HEK293T (cell line): ENCODE measurements around the gene SPACA6.

Experiments
- BHLHE40 ChIP-seq: fragments of 450-650 bp; IDR thresholded peaks from 2 replicates; pipeline ENCODE4 v1.6.1; 2016; ENCODE audit warnings: mild to moderate bottlenecking, moderate library complexity, borderline replicate concordance
- CTBP1 ChIP-seq: fragments of 450-650 bp; IDR thresholded peaks from 2 replicates; pipeline ENCODE4 v1.6.1; 2016; ENCODE audit warnings: borderline replicate concordance
- HDGF ChIP-seq: fragments of 450-650 bp; IDR thresholded peaks from 2 replicates; pipeline ENCODE4 v1.6.1; 2017; ENCODE audit warnings: antibody characterized with exemption, borderline replicate concordance
- NFRKB ChIP-seq: fragments of 450-650 bp; IDR thresholded peaks from 2 replicates; pipeline ENCODE4 v1.6.1; 2016; ENCODE audit warnings: mild to moderate bottlenecking, moderate library complexity
- ZNF384 ChIP-seq: fragments of 450-650 bp; IDR thresholded peaks from 2 replicates; pipeline ENCODE4 v1.6.1; 2016

DNA sequence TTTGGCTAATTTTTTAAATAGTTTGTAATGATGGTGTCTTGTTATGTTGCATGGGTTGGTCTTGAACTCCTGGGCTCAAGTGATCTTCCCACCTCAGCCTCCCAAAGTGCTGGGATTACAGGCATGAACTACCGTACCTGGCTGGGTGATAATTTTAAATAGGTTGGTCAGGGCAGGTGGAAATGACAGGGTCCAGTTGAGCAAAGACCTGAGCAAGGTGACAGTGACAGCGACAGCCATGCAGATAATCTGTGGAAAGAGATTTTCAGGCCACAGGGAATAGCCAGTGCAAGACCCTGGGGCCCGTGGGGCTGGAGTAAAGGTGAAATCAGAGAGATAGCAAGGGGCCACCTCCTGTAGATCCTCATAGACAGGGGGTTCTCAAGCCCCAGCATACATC, 3.5 kb downstream of the SPACA6 start:
- TF ChIP-seq BHLHE40 (no peak), CTBP1 (no peak), ZNF384 (no peak), HDGF (no peak), NFRKB (no peak)
